HG03565 (cell line): ENCODE measurements around the gene SPATA13.
"Not testable (repeated sequence)": the region's sequence is repeated elsewhere in the genome, so short reads cannot be mapped to it uniquely, and the experiment has no call there.

Experiments
- ATAC-seq: cut with Tn5 transposase; IDR thresholded peaks from one replicate; pipeline ENCODE4 v1.9.1; 2021; ENCODE audit warnings: mild to moderate bottlenecking, moderate library complexity; ENCODE audit not compliant: unreplicated experiment

Gene SPATA13

GRCh38 chr13:24160458-24161009, at the start of gene SPATA13:
Gene SPATA13 (plus strand): TSS chr13:24160720. CDS start chr13:24222930, 62,210 bp downstream.
- ATAC-seq = peak; percentile 66

GRCh38 chr13:24112791-24113190, 47.7 kb upstream of the SPATA13 start:
- ATAC-seq = no peak

GRCh38 chr13:24115671-24116070, 44.8 kb upstream of the SPATA13 start:
- no peak for ATAC-seq

GRCh38 chr13:24116131-24116530, 44.4 kb upstream of the SPATA13 start:
- ATAC-seq = no peak

- ATAC-seq = no peak
These were observed 41.9 kb upstream of the SPATA13 start for GRCh38 chr13:24118576-24118975.

- ATAC-seq = no peak
These were observed 40.7 kb upstream of the SPATA13 start for GRCh38 chr13:24119626-24120508.

GRCh38 chr13:24122045-24122444, 38.5 kb upstream of the SPATA13 start:
- ATAC-seq = not testable (repeated sequence)

- no peak for ATAC-seq
These were observed 38.0 kb upstream of the SPATA13 start for GRCh38 chr13:24122569-24122968.

- ATAC-seq = no peak
These were observed 36.8 kb upstream of the SPATA13 start for GRCh38 chr13:24123761-24124160.

- ATAC-seq = peak; percentile 71
These were observed 35.6 kb upstream of the SPATA13 start for GRCh38 chr13:24124789-24125476.

GRCh38 chr13:24127116-24127631, 33.3 kb upstream of the SPATA13 start:
- ATAC-seq = peak; percentile 64

- ATAC-seq = no peak
These were observed 32.4 kb upstream of the SPATA13 start for GRCh38 chr13:24128112-24128511.

- no peak for ATAC-seq
These were observed 31.6 kb upstream of the SPATA13 start for GRCh38 chr13:24128962-24129361.

GRCh38 chr13:24129914-24130774, 30.4 kb upstream of the SPATA13 start:
- ATAC-seq = no peak

GRCh38 chr13:24131749-24132148, 28.8 kb upstream of the SPATA13 start:
- no peak for ATAC-seq

- no peak for ATAC-seq
These were observed 27.3 kb upstream of the SPATA13 start for GRCh38 chr13:24133021-24133795.

GRCh38 chr13:24134231-24134630, 26.3 kb upstream of the SPATA13 start:
- ATAC-seq = no peak

GRCh38 chr13:24134757-24135156, 25.8 kb upstream of the SPATA13 start:
- no peak for ATAC-seq

- ATAC-seq = no peak
These were observed 24.7 kb upstream of the SPATA13 start for GRCh38 chr13:24135674-24136300.
